Spinal cord (tissue), 4 donors: ENCODE results near the gene MAPKBP1. TPM values are rescaled to one million over a fixed set of nuclear protein-coding genes. Genes with fewer than 3 reads are reported as not detected.

Source experiments
- polyA plus RNA-seq, 2 donors: library from polyadenylated mRNA; unstranded; fragments of 120-200 nt; gene quantifications; one replicate each; pipeline ENCODE4 v1.2.1, GENCODE V29; 2013; ENCODE audit not compliant: insufficient read length in 2 of 2
- small RNA-seq: library from RNA; depleted of rRNA; stranded (forward); fragments of <200 nt; gene quantifications from one replicate; pipeline ENCODE3, GENCODE V24; 2014; ENCODE audit warnings: low replicate concordance
- total RNA-seq, 2 donors: library from RNA; depleted of rRNA in 1 of 2; stranded (reverse); fragments of 120-200 nt in 1 of 2; fragments of >200 nt in 1 of 2; gene quantifications; one replicate each; pipeline versions ENCODE4 v1.2.3 to v1.2.4, GENCODE V29; 2013 to 2014

MAPKBP1 gene
- total and polyA plus RNA-seq, 4 donors, result 27.1 to 52.6 (median 31.8) TPM

Small RNA genes lying within 50 kb of the gene (small RNA-seq; reads per million reads assigned to genes)
- 0.06 reads per million for gene JMJD7-PLA2G4B
- gene MIR4310, result not detected
- not detected for gene RNA5SP393

Other genes starting within 250 kb of the MAPKBP1 start
- gene RPAP1, start 230.2 kb upstream of the MAPKBP1 start, total RNA-seq, result 10 to 100 TPM in 1 of 2 donors, 1 to 10 TPM in 1; 9.4 to 15.3 TPM
- gene RPAP1, start 230.2 kb upstream of the MAPKBP1 start, polyA plus RNA-seq, result 10 to 100 TPM; 24.7 to 33.9 TPM
- 10 to 100 TPM; 28.7 to 33.7 TPM for gene TYRO3, start 215.3 kb upstream of the MAPKBP1 start, total RNA-seq
- gene TYRO3, start 215.3 kb upstream of the MAPKBP1 start, polyA plus RNA-seq, result 10 to 100 TPM; 71.6 to 79.6 TPM
- gene MGA, start 114.1 kb upstream of the MAPKBP1 start, total RNA-seq, result 10 to 100 TPM; 60.0 to 76.2 TPM
- 10 to 100 TPM; 12.7 to 17.5 TPM for gene MGA, start 114.1 kb upstream of the MAPKBP1 start, polyA plus RNA-seq
- gene JMJD7, start 53.6 kb downstream of the MAPKBP1 start, total RNA-seq, result 10 to 100 TPM in 1 of 2 donors, 1 to 10 TPM in 1; 2.8 to 19.0 TPM
- 10 to 100 TPM; 24.6 to 25.0 TPM for gene JMJD7, start 53.6 kb downstream of the MAPKBP1 start, polyA plus RNA-seq
- 1 to 10 TPM; 3.3 to 8.6 TPM for gene PLA2G4B, start 64.4 kb downstream of the MAPKBP1 start, total RNA-seq
- 10 to 100 TPM; 20.6 to 31.2 TPM for gene PLA2G4B, start 64.4 kb downstream of the MAPKBP1 start, polyA plus RNA-seq
- gene SPTBN5, start 119.6 kb downstream of the MAPKBP1 start, total RNA-seq, result 1 to 10 TPM in 1 of 2 donors, under 1 TPM in 1; 0.69 to 2.9 TPM
- gene SPTBN5, start 119.6 kb downstream of the MAPKBP1 start, polyA plus RNA-seq, result 1 to 10 TPM; 2.0 to 4.2 TPM
- 10 to 100 TPM in 1 of 2 donors, 1 to 10 TPM in 1; 8.9 to 12.3 TPM for gene EHD4, start 198.1 kb downstream of the MAPKBP1 start, total RNA-seq
- gene EHD4, start 198.1 kb downstream of the MAPKBP1 start, polyA plus RNA-seq, result 1 to 10 TPM; 6.8 to 8.1 TPM
- not detected for gene PLA2G4E, start 246.6 kb downstream of the MAPKBP1 start, total RNA-seq
- gene PLA2G4E, start 246.6 kb downstream of the MAPKBP1 start, polyA plus RNA-seq, result not detected